ENCODE data around the gene BATF.

- TF ChIP-seq CTCF (IDR thresholded peaks at IDR 0.05) (no peak), EZH2 (IDR thresholded peaks at IDR 0.05; ENCODE audit: borderline replicate concordance, insufficient read depth, low read depth, low read length, poor library complexity, severe bottlenecking) (no peak)
These were observed 26.4 kb upstream of the BATF start for GRCh38 chr14:75495882-75496281.

Measured in B cell (primary cell).